ENCODE results near the gene TAPBPL. TPM values are rescaled to one million over a fixed set of nuclear protein-coding genes. Genes with fewer than 3 reads are reported as not detected.
"Not testable (repeated sequence)": the region's sequence is repeated elsewhere in the genome, so short reads cannot be mapped to it uniquely, and the experiment has no call there.

Gene TAPBPL
- total and polyA plus RNA-seq, 12 donors, result 7.9 to 57.5 (median 17.0) TPM

DNA sequence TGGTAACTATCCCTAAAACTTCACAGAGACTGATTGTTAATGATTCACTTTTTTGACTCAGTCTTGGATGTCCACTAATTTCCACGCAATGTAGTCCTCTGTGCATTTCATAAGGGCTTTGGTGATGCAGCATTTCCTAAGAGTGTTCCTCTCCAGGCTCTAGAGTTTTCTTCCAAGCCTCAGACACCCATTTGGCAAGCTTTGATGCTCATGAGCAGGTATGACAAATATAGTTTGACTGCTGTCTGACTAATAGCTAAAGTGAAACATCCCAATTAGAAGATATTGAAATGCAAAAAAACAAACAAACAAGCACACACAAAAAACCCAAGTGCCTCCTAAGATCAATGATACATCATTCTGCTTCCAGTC is 20.1 kb downstream of the TAPBPL start:
- Histone ChIP-seq H3K27ac (no peak overlapping the region), H3K36me3 (no peaks in the 10 kb centered on the region), H3K9me3 (no peaks in the 10 kb centered on the region), H3K4me3 (no peak overlapping the region), H3K27me3 (no peaks in the 10 kb centered on the region), H3K4me1 (peaks cover 4 to 36% (median 21%) of the 10 kb centered on the region in 9 donors)
- no peak for ATAC-seq
- intact Hi-C loops (cut with DNase I), result loop anchor here in 5 of 10 donors (2.0 to 10.0 kb wide), 3 partner anchors 60 to 63 kb away; partner anchors contain the start of gene GAPDH (in 5 of the 5)
- DNase-seq, result no peak
- TF ChIP-seq, protein P1, sequence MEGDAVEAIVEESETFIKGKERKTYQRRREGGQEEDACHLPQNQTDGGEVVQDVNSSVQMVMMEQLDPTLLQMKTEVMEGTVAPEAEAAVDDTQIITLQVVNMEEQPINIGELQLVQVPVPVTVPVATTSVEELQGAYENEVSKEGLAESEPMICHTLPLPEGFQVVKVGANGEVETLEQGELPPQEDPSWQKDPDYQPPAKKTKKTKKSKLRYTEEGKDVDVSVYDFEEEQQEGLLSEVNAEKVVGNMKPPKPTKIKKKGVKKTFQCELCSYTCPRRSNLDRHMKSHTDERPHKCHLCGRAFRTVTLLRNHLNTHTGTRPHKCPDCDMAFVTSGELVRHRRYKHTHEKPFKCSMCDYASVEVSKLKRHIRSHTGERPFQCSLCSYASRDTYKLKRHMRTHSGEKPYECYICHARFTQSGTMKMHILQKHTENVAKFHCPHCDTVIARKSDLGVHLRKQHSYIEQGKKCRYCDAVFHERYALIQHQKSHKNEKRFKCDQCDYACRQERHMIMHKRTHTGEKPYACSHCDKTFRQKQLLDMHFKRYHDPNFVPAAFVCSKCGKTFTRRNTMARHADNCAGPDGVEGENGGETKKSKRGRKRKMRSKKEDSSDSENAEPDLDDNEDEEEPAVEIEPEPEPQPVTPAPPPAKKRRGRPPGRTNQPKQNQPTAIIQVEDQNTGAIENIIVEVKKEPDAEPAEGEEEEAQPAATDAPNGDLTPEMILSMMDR (IDR thresholded peaks at IDR 0.05), result no peak
- WGBS, 2 donors, result 87 to 91% methylated on average over 1 of the region's 1 CpG

DNA sequence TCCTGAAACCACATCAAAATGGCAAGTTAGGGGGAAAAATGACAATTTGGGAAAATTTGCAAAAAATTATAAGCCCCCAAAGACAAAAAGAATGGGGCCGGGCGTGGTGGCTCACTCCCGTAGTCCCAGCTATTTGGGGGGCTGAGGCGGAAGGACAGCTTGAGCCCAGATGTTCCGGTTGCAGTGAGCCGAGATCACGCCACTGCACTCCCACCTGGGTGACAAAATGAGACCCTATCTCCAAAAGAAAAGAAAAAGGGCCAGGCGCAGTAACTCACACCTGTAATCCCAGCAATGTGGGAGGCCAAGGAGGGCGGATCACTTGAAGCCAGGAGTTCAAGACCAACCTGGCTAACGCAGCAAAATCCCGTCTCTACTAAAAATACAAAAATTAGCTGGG is 20.6 kb downstream of the TAPBPL start:
- H3K9me3 ChIP-seq, result no peaks in the 10 kb centered on the region
- no peak overlapping the region for H3K27ac ChIP-seq
- H3K4me3 ChIP-seq, result no peak overlapping the region
- H3K27me3 ChIP-seq, result no peaks in the 10 kb centered on the region
- ATAC-seq (no peak), DNase-seq (no peak)
- intact Hi-C loops (cut with DNase I), result loop anchor here in 4 of 10 donors (5.0 to 10.0 kb wide), 2 partner anchors 60 to 62 kb away; partner anchors contain the start of gene GAPDH (in 4 of the 4)
- peaks cover 4 to 36% (median 21%) of the 10 kb centered on the region in 9 donors for H3K4me1 ChIP-seq
- TF ChIP-seq, protein P1 (IDR thresholded peaks at IDR 0.05), result no peak
- WGBS, 2 donors, result 89 to 90% methylated on average over 11 of the region's 11 CpGs
- no peaks in the 10 kb centered on the region for H3K36me3 ChIP-seq

DNA sequence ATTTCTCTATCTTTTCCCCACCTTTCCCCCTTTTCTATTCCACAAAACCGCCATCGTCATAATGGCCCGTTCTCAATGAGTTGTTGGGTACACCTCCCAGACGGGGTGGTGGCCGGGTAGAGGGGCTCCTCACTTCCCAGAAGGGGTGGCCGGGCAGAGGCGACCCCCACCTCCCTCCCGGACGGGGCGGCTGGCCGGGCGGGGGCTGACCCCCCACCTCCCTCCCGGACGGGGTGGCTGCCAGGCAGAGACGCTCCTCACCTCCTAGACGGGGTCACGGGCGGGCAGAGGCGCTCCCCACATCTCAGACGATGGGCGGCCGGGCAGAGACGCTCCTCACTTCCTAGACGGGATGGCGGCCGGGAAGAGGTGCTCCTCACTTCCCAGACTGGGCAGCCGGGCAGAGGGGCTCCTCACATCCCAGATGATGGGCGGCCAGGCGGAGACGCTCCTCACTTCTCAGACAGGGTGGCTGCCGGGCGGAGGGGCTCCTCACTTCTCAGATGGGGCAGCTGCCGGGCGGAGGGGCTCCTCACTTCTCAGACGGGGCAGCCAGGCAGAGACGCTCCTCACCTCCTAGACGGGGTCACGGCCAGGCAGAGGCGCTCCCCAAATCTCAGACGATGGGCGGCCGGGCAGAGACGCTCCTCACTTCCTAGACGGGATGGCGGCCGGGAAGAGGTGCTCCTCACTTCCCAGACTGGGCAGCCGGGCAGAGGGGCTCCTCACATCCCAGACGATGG is 23.6 kb downstream of the TAPBPL start:
- H3K27me3 ChIP-seq, H3K9me3 ChIP-seq, H3K36me3 ChIP-seq, H3K27ac ChIP-seq, H3K4me3 ChIP-seq, DNase-seq, ATAC-seq: not testable (repeated sequence)
- intact Hi-C loops (cut with DNase I), result loop anchor here in 1 of 10 donors (10.0 kb wide), 1 partner anchor 59 kb away; the partner anchor contains the start of gene GAPDH
- WGBS, 2 donors, result 92 to 93% methylated on average over 37 to 42 of the region's 48 CpGs
- H3K4me1 ChIP-seq, result peaks cover 0 to 10% (median 5%) of the 10 kb centered on the region in 9 donors

DNA sequence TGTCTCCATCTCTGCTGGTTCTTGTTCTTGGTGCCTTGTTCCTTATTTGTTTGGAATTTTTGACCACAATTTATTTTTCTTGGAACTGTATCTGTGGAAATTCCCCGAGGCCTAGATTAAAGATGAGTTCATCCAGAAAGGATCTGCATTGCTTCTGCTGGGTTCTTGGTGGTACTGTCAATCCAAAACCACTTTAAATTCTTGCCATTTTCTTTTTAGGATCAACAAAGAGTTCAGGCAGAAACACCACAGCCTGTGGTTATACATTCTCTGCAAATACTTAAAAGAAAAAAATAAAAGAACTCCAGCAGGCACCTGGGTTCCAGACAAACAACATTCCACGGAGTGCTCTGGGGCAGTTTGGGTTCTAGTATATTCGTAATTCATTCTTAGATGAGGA is 24.6 kb downstream of the TAPBPL start:
- Histone ChIP-seq H3K9me3 (no peaks in the 10 kb centered on the region), H3K36me3 (no peaks in the 10 kb centered on the region), H3K4me1 (peaks cover 0 to 6% (median under 1%) of the 10 kb centered on the region in 9 donors), H3K4me3 (no peak overlapping the region), H3K27ac (no peak overlapping the region), H3K27me3 (no peaks in the 10 kb centered on the region)
- peak in 1 of 8 donors; percentile 24 for ATAC-seq
- WGBS, 2 donors, result 71 to 72% methylated on average over 3 of the region's 3 CpGs
- DNase-seq, result no peak
- intact Hi-C loops (cut with DNase I), result loop anchor here in 1 of 10 donors (10.0 kb wide), 1 partner anchor 58 kb away; the partner anchor contains the start of gene GAPDH
- TF ChIP-seq, protein P1 (IDR thresholded peaks at IDR 0.05), result no peak

DNA sequence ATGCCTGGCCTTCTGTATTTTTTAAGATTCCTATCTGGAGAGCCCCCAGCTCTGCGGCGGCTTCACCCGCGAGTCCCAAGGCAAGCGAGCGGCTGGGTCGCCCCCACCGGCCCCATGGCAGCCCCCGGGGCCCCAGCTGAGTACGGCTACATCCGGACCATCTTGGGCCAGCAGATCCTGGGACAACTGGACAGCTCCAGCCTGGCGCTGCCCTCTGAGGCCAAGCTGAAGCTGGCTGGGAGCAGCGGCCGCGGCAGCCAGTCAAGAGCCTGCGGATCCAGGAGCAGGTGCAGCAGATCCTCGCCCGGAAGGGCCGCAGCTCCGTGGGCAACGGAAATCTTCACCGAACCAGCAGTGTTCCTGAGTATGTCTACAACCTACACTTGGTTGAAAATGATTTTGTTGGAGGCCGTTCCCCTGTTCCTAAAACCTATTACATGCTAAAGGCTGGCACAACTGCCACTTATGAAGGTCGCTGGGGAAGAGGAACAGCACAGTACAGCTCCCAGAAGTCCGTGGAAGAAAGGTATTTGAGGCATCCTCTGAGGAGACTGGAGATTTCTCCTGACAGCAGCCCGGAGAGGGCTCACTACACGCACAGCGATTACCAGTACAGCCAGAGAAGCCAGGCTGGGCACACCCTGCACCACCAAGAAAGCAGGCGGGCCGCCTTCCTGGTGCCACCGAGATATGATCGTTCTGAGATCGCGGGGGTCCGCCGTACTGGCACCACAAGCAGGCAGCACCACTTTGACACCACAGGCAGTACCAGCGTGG is 25.9 kb downstream of the TAPBPL start:
- DNase-seq, H3K4me1 ChIP-seq, H3K4me3 ChIP-seq, H3K27me3 ChIP-seq, H3K27ac ChIP-seq, H3K9me3 ChIP-seq, H3K36me3 ChIP-seq: not testable (repeated sequence)
- intact Hi-C loops (cut with DNase I), result loop anchor here in 1 of 10 donors (10.0 kb wide), 1 partner anchor 57 kb away; the partner anchor contains the start of gene GAPDH
- ATAC-seq, result peak in 3 of 8 donors; percentile 24 to 50 (median 37)
- whole genome bisulfite sequencing, 2 donors, result 92 to 94% methylated on average over 37 of the region's 37 CpGs

Data from heart right ventricle (tissue), 16 donors.